UCSD-AML1 (cell line): ENCODE data around the gene RHBDL3.
"Not testable (repeated sequence)": the region's sequence is repeated elsewhere in the genome, so short reads cannot be mapped to it uniquely, and the experiment has no call there.

Source experiments
- DNase-seq: peaks from one replicate; lab custom pipeline; 2025; ENCODE audit not compliant: unreplicated experiment; lab: John Stamatoyannopoulos, UW

Gene RHBDL3

DNA sequence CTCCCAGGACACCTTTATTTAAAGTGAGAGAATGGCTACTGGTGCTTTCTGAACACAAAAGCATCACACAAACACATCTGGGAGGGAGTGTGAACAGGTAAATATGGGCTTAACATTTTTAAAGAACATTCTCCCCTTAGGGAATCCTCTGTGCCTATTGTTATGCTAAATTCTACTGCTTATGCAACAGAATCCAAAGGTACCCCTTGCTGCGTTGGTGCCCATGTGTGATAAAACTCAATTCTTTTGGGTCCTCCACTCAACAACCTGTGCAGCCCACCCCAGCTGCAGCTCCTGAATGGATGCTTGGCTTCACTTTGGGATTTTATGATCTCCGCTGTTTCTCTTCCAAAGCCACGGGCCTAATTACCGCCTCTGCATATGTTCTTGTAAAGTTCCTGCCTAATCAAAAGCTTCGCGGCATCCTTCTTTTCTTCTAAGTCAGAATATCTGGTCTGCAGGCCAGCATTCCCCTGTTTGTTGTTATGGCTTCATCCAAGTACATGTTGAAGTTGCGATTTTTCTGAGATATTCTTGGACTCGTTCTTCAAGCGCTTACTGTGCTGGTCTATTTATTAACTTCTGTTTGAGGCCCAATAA, 23.9 kb downstream of the RHBDL3 start:
- no peak for DNase-seq

DNA sequence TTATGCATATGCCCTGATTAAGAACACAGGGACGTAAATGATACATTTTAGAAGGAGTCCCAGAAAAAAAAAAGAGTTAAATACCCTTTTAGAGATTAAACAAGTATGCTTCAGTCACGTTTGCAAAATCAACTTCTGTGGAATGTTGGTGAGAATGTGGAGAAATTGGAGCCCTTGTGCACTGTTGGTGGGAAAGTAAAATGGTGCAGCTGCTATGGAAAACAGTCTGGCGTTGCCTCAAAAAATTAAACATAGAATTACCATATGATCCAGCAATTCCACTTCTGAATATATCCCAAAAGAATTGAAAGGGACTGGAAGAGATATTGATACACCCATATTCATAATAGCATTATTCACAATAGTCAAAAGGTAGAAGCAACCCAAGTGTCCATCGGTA, 26.5 kb downstream of the RHBDL3 start:
- DNase-seq, result no peak

GRCh38 chr17:32297424-32297823, 31.8 kb downstream of the RHBDL3 start:
- DNase-seq, result no peak

- DNase-seq, result no peak
Observed at GRCh38 chr17:32297860-32298259, 32.2 kb downstream of the RHBDL3 start.

DNA sequence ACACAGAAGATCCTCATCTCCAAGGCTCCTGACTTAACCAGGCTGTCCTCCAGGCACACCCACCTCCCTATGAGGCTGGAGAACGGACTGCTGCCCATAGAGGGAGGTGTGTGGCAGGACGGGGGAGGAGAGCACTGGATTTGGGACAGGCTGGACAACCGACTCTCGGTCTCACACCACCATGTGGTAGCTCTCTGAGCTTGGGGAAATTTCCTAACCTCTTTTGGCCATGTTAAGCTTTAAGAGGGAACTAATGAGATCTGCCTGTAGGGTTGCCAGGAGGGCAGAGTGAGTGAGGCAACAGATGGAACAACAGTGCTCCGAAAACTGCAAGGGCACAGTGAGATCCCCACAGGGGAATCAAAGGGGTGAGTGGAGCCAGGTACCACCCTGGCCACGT, 32.7 kb downstream of the RHBDL3 start:
- no peak for DNase-seq

GRCh38 chr17:32298721-32299579, 33.3 kb downstream of the RHBDL3 start:
- DNase-seq, result no peak

GRCh38 chr17:32299580-32300164, 34.0 kb downstream of the RHBDL3 start:
- DNase-seq, result no peak

DNA sequence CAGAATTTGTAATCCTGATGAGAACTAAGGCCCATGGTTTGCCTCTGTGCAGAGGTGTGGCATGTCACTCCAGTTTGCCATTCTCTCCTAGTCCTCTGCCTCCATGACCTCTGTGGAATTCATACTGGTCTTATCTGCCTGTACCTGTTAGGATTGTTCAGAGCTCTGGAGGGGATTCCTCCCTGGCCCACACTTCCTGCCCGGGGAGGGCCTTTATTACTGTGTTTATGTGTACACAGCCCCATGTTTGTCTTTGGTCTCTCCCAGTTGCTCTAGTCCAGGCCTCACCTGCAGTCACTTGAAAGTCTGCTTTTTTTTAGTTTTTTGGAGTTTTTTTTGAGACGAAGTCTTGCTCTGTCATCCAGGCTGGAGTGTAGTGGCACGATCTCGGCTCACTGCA, 36.4 kb downstream of the RHBDL3 start:
- no peak for DNase-seq

DNA sequence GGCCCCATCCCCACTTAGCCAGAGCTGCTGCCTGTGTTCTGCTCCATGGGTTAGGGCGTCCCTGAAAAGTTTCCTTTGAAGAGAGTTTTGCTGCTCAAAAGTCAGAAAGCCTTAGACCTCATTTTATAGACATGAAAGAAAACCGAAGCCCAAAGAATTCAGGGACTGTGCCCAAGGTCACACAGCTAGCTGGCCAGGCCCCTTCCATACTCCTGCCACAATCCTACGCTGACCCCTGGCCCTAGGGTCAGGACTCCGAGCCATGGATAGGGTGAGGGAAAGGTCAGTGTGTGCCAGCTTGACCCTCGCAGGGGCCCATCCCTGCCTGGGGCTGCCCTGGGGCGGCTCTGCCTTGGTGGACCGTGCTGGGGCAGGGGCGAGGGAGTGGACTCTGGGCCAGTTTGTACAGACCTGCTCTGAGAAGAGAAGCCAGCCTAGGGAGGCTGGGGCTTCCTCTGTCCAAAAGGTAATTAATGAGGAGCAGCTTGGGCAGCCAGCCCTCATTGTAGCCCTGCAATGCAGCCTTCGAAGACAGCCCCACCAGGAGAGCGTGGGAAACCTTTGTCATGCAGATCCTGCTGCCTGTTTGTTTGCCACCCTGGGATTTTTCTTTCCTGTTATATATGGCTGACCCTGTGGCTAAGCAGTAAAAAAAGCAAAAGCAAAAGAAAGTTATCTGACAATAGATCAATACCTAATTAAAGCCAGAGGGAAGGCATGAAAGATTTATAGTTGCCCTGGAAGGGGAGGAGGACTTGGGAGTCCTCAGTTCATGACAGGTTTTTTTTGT, 37.4 kb downstream of the RHBDL3 start:
- DNase-seq, result no peak

GRCh38 chr17:32303781-32304288, 38.2 kb downstream of the RHBDL3 start:
- DNase-seq, result no peak

DNA sequence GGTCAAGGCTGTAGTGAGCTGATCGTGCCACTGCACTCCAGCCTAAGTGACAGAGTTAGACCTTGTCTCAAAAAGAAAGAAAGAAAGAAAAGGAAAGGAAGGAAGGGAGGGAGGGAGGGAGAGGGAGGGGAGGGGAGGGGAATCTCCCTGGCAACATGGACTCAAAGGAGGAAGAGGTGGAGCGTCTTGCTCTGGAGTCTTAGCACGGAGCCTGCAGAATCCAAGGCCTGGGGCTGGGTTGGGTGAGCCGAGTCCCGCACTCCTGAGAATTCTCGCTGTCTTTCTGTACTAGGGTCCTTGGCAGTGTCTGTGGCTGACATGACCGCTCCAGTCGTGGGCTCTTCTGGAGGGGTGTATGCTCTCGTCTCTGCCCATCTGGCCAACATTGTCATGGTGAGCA, 39.4 kb downstream of the RHBDL3 start:
- DNase-seq, result no peak

DNA sequence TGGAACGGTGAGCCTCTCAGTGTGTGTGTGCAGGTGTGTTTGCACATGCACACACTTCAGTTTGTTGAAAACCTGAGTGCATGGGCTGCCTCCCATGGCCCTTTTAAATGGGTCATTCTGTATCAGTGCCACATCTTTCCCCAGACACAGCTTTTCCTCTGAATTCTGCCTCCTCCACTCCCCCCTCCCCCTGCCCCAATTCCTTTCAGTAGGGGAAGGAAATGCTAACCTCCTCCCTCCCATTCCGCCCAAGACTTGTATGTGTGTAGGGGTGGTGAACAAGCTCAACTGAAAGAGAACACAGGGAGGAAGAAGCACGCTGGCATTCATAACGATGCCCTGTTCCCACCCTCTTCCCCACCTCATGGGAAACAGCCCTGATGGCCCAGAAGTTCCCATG, 42.0 kb downstream of the RHBDL3 start:
- DNase-seq, result peak; percentile 29

- DNase-seq, result no peak
Observed at GRCh38 chr17:32311028-32311536, 45.5 kb downstream of the RHBDL3 start.

- DNase-seq, result no peak
Observed at GRCh38 chr17:32314636-32315035, 49.0 kb downstream of the RHBDL3 start.

- no peak for DNase-seq
Observed at GRCh38 chr17:32315171-32315570, 49.5 kb downstream of the RHBDL3 start.

GRCh38 chr17:32316653-32317052, 51.0 kb downstream of the RHBDL3 start:
- not testable (repeated sequence) for DNase-seq

DNA sequence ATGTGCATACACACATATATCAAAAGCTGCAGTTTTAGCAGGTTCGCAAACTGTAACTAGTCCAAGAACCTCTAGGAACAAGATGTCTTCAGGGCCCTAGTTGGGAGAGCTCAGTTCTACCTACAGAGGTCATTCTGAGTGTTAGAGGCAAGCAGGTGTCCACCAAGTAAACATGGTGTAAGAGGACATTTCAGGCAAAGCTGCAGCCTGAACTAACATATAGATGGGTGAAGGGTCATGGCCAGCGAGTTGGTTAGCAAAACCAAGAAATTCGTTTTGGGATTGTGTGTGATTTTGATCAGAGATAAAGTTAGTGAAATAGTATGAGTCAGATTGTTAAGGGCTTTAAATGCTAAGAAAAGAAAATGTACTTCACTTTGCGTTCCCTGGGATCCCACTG, 51.7 kb downstream of the RHBDL3 start:
- DNase-seq, result no peak

DNA sequence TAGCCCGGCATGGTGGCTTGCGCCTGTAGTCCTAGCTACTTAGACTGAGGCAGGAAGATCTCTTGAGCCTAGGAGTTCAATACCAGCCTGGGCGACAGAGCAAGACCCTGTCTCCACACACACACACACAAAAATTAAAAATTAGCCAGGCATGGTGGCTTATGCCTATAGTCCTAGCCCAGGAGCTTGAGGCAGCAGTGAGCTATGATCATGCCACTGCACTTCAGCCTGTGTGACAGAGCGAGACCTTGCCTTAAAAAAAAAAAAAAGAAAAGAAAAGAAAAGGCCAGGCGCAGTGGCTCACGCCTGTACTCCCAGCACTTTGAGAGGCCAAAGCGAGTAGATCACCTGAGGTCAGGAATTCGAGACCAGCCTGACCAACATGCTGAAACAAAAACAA, 52.4 kb downstream of the RHBDL3 start:
- DNase-seq, result no peak

- DNase-seq, result peak; percentile 84
Observed at GRCh38 chr17:32319548-32319905, 53.9 kb downstream of the RHBDL3 start.

DNA sequence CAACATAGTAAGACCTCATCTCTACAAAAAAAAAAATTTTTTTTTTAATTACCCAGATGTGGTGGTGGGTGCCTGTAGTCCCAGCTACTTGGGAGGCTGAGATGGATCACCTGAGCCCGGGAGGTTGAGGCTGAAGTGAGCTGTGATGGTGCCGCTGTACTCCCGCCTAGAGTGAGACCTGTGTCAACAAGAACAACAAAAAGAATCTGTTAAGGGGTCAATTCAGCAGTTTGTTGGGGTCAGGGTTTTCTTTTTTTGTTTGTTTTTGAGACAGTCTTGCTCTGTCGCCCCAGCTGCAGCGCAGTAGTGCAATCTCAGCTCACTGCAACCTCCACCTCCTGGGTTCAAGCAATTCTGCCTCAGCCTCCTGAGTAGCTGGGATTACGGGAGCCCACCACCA, 54.4 kb downstream of the RHBDL3 start:
- not testable (repeated sequence) for DNase-seq

DNA sequence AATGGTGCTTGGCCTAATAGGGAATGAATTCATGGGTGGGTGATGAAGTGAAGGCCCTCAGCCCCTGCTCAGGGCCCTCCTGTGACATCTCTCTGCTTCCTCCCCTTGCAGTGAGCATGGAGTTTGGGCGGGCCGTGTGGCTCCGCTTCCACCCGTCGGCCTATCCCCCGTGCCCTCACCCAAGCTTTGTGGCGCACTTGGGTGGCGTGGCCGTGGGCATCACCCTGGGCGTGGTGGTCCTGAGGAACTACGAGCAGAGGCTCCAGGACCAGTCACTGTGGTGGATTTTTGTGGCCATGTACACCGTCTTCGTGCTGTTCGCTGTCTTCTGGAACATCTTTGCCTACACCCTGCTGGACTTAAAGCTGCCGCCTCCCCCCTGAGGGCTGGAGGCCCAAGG, 55.2 kb downstream of the RHBDL3 start:
- no peak for DNase-seq
